ENCODE results near the gene BTN2A1. TPM values are rescaled to one million over a fixed set of nuclear protein-coding genes. Genes with fewer than 3 reads are reported as not detected.
"Not testable (repeated sequence)": the region's sequence is repeated elsewhere in the genome, so short reads cannot be mapped to it uniquely, and the experiment has no call there.

BTN2A1 gene
- total RNA-seq, 1 donor from 2014 or later: 45.1 TPM

DNA sequence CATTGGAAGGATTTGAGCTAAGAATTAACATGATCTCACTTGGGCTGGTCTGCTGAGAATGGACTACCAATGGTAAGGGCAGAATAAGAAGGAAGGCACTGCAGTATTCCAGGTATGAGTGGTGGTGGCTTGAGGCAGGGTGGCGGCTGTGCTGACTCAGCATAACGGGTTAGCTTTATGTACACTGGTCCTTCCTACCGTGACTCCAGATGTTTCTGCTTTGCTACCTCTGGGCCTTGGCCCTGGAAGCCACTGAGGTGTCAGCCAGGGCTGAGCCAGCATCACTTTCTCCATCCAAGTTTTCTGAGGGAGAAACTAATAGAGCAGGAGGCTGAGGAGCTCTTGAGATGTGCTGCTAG lies 30.3 kb upstream of the BTN2A1 start:
- TF ChIP-seq, protein P1, sequence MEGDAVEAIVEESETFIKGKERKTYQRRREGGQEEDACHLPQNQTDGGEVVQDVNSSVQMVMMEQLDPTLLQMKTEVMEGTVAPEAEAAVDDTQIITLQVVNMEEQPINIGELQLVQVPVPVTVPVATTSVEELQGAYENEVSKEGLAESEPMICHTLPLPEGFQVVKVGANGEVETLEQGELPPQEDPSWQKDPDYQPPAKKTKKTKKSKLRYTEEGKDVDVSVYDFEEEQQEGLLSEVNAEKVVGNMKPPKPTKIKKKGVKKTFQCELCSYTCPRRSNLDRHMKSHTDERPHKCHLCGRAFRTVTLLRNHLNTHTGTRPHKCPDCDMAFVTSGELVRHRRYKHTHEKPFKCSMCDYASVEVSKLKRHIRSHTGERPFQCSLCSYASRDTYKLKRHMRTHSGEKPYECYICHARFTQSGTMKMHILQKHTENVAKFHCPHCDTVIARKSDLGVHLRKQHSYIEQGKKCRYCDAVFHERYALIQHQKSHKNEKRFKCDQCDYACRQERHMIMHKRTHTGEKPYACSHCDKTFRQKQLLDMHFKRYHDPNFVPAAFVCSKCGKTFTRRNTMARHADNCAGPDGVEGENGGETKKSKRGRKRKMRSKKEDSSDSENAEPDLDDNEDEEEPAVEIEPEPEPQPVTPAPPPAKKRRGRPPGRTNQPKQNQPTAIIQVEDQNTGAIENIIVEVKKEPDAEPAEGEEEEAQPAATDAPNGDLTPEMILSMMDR (IDR thresholded peaks at IDR 0.05): no peak
- H3K36me3 Mint-ChIP-seq (ENCODE audit: low read depth): peaks cover 13% of the 10 kb centered on the region
- ATAC-seq (ENCODE audit: low read depth): no peak
- intact Hi-C loops (cut with micrococcal nuclease): no loop called here
- no peak overlapping the region for H3K4me3 Mint-ChIP-seq
- POLR2A ChIA-PET: interaction anchor here (0.6 to 1.0 kb wide), 2 partner anchors 19 to 86 kb away, joined by 3 read pairs; no protein-coding TSS in a partner anchor
- H3K27ac Mint-ChIP-seq: no peak overlapping the region
- DNase-seq: no peak
- no peaks in the 10 kb centered on the region for H3K4me1 Mint-ChIP-seq
- H3K9me3 Mint-ChIP-seq: no peaks in the 10 kb centered on the region
- CTCF ChIA-PET: no interaction called here
- H3K27me3 Mint-ChIP-seq: no peaks in the 10 kb centered on the region

DNA sequence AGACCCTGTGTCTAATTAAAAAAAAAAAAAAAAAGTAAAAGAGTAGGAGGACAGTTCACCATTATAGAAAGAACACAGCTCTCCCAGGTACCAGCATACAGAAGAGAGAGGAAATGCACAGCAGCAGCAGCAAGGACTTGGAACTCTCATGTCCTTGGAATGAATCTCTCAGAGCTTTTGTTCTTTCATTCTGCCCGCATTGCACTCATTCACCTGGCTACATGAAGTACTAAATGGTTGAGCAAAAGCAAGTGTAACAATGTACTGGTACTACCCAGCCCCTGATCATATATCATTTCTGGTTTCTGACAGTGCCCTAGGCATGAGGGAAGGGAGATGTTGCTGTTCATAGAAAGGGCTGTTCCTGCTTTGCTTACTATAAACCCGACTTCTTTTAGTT lies 29.5 kb upstream of the BTN2A1 start:
- ChIA-PET CTCF (no interaction called here), POLR2A (no interaction called here)
- no peaks in the 10 kb centered on the region for H3K4me1 Mint-ChIP-seq
- intact Hi-C loops (cut with micrococcal nuclease): no loop called here
- ATAC-seq (ENCODE audit: low read depth) (no peak), DNase-seq (no peak)
- H3K9me3 Mint-ChIP-seq: no peaks in the 10 kb centered on the region
- TF ChIP-seq, protein P1 (IDR thresholded peaks at IDR 0.05): no peak
- no peak overlapping the region for H3K27ac Mint-ChIP-seq
- no peaks in the 10 kb centered on the region for H3K27me3 Mint-ChIP-seq
- H3K36me3 Mint-ChIP-seq (ENCODE audit: low read depth): peaks cover 13% of the 10 kb centered on the region
- H3K4me3 Mint-ChIP-seq: no peak overlapping the region

DNA sequence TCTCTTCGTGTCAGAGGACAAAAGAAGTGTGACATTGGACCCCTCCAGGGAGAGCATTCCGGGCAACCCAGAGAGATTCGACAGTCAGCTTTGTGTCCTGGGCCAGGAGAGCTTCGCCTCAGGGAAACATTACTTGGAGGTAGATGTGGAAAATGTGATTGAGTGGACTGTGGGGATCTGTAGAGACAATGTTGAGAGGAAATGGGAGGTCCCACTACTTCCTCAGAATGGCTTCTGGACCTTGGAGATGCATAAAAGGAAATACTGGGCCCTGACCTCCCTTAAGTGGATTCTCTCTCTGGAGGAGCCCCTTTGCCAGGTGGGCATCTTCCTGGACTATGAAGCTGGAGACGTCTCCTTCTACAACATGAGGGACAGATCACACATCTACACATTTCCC lies 27.0 kb upstream of the BTN2A1 start:
- no peak for DNase-seq
- Mint-ChIP-seq H3K27me3 (no peaks in the 10 kb centered on the region), H3K9me3 (peaks cover 9% of the 10 kb centered on the region), H3K27ac (no peak overlapping the region), H3K4me1 (no peaks in the 10 kb centered on the region), H3K36me3 (ENCODE audit: low read depth) (peaks cover 22% of the 10 kb centered on the region), H3K4me3 (no peak overlapping the region)
- intact Hi-C loops (cut with micrococcal nuclease): no loop called here
- ATAC-seq (ENCODE audit: low read depth): no peak
- ChIA-PET CTCF (no interaction called here), POLR2A (interaction anchor here (1.2 kb wide), 1 partner anchor 38 kb away, joined by 3 read pairs; no protein-coding TSS in a partner anchor)
- TF ChIP-seq, protein P1 (IDR thresholded peaks at IDR 0.05): no peak

DNA sequence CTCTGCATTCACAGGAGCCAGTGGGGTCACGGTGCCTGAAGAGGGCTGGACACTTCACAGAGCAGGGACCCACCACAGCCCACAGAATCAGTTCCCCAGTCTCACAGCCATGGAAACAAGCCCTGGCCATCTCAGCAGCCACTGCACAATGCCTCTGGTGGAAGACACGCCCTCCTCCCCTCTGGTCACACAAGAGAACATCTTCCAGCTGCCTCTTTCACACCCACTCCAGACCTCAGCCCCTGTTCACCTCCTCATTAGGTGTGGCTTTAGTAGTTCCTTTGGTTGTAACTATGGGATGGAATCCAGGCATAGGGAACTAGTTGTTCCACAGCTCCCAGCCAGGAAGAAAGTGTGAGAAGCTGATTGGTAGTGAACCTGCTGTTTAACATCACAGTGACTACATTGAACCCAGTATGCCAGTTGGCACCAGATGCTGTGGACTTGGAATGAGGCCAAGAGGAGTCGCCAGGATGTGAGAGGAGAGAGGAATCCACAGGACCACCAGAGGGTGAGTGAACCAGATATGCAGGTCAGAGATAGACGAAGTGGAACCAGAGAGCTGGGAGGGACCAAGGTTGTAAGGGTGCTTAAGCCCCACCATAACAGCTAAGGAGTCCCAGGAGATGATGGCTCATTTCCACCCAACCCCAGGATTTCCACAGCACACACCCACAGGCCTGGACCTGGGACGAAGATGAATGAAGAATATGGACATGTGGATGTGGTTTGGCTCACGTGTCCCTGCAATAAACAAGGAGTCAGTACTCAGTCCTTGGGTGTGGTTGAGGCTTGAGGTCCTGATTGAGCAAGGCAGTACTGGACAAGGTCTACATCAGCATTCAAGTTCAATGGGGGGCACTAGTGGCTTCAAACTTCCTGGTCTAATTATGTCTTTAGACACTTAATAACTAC lies 26.2 kb upstream of the BTN2A1 start:
- DNase-seq (no peak), ATAC-seq (ENCODE audit: low read depth) (no peak)
- no peaks in the 10 kb centered on the region for H3K27me3 Mint-ChIP-seq
- intact Hi-C loops (cut with micrococcal nuclease): no loop called here
- CTCF ChIA-PET: no interaction called here
- POLR2A ChIA-PET: interaction anchor here (1.2 kb wide), 1 partner anchor 37 kb away, joined by 3 read pairs; no protein-coding TSS in a partner anchor
- H3K27ac Mint-ChIP-seq: no peak overlapping the region
- peaks cover 22% of the 10 kb centered on the region for H3K36me3 Mint-ChIP-seq (ENCODE audit: low read depth)
- H3K4me3 Mint-ChIP-seq: no peak overlapping the region
- peaks cover 9% of the 10 kb centered on the region for H3K9me3 Mint-ChIP-seq
- no peaks in the 10 kb centered on the region for H3K4me1 Mint-ChIP-seq
- TF ChIP-seq, protein P1 (IDR thresholded peaks at IDR 0.05): no peak

DNA sequence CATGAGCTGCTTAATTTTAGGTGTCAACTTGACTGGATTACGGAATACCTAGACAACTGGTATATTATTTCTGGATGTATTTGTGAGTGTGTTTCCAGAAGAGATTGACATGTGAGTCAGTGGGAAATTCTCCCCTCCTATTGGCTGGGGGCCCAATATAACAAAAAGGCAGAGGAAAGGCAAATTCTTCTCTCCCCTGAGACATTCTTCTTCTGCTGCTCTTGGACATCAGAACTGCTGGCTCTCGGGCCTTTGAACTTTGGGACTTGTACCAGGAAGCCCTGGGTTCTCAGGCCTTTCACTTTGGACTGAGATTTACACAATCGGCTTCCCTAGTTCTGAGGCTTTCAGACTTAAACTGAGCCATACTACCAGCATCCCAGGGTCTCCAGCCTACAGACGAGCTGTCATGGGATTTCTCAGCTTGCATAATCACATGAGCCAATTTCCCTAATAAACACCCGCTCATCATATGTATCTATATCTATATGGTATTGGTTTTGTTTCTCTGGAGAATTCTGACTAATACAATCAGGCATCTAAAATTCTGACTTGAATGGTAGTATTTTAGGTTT lies 25.0 kb upstream of the BTN2A1 start:
- Mint-ChIP-seq H3K4me1 (no peaks in the 10 kb centered on the region), H3K9me3 (peaks cover 9% of the 10 kb centered on the region), H3K27ac (no peak overlapping the region), H3K4me3 (no peak overlapping the region), H3K27me3 (no peaks in the 10 kb centered on the region), H3K36me3 (ENCODE audit: low read depth) (peaks cover 22% of the 10 kb centered on the region)
- CTCF ChIA-PET: no interaction called here
- no peak for DNase-seq
- POLR2A ChIA-PET: no interaction called here
- TF ChIP-seq, protein P1 (IDR thresholded peaks at IDR 0.05): no peak
- intact Hi-C loops (cut with micrococcal nuclease): no loop called here
- ATAC-seq (ENCODE audit: low read depth): no peak

GRCh38 chr6:26433680-26434079 lies 24.1 kb upstream of the BTN2A1 start:
- DNase-seq; H3K9me3 Mint-ChIP-seq; intact Hi-C loops (cut with micrococcal nuclease); ATAC-seq (ENCODE audit: low read depth); H3K4me3 Mint-ChIP-seq; H3K27ac Mint-ChIP-seq; CTCF ChIA-PET; H3K4me1 Mint-ChIP-seq; H3K27me3 Mint-ChIP-seq; POLR2A ChIA-PET: not testable (repeated sequence)
- H3K36me3 Mint-ChIP-seq (ENCODE audit: low read depth): peaks cover 18% of the 10 kb centered on the region
